ENCODE measurements around the gene ADI1. TPM values are rescaled to one million over a fixed set of nuclear protein-coding genes. Genes with fewer than 3 reads are reported as not detected.

Gene ADI1
- total and polyA plus RNA-seq, 2 of the 4 experiments (the other 2 are of a cell fraction): 43.2 to 46.0 TPM

DNA sequence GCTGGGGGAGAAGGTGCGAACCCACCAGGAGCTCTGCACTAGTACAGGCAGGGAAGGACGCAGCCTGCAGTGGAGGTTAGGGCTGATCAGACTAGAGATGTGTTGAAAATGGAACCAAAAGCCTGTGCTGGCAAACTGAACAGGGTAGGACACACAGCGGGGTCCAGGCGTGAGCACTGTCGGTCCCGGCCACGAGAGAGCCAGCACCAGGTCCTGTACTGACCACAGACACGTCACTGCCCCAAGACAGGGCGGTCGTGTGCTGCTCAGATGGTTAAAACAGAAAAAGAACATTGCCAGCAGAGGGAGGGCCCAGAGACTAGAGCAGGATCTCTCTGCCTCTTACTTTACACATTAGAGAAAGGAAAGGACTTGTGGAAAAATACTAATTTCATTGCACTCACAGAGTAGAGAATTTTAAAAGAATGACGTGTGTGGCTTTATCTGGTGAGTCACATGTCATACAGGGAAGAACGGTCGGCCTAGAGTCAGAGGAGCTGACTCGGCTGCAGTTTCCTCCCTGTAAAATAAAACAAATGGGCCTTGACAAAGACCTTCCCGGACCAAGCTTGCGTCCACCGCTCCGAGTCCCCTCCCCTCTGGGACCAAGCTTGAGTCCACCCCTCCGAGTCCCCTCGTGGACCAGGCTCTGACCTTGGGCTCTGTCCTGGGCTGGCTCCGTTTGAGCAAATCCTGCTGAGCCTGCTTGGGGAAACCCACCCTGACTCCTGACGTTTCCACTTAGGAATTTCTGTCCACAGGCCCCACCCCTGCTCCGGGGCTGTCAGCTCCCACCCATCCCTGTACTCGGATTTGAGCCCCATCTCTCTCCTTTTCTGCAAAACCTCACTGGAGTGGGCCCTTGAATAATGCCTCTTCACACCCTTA, 16.7 kb upstream of the ADI1 start:
- 20% methylated on average over 17 of the region's 24 CpGs; no CpG with 5 or more reads in 1 of the 2 experiments for WGBS, 2 experiments (ENCODE audit: extremely low coverage in 2 of 2, insufficient read length in 1 of 2)
- DNase-seq (peak; percentile 94), ATAC-seq (ENCODE audit: low read depth) (peak; percentile 89)
- Histone ChIP-seq H3K4ac (ENCODE audit: low read depth, low read length) (peak overlapping the region; percentile 99), H3K4me3 (ENCODE audit: insufficient read depth, low read depth, low read length) (peak overlapping the region; percentile 43), H2AK5ac (ENCODE audit: low read depth, low read length) (peak overlapping the region; percentile 98), H2BK20ac (ENCODE audit: low read depth, low read length) (peak overlapping the region; percentile 89), H3K9ac (ENCODE audit: low read depth, low read length) (peak overlapping the region; percentile 91), H4K20me1 (ENCODE audit: insufficient read depth, low read length) (no peaks in the 10 kb centered on the region), H3K9me3 (ENCODE audit: control insufficient read depth, insufficient read depth, low read length) (no peaks in the 10 kb centered on the region), H2AFZ (replicated peaks; ENCODE audit: low read length, poor library complexity) (peak overlapping the region; percentile 90), H3K27ac (ENCODE audit: insufficient read depth, low read length) (peak overlapping the region; percentile 99), H3K18ac (ENCODE audit: low read depth, low read length) (peak overlapping the region; percentile 98), H4K8ac (ENCODE audit: low read depth in 2 of 2, low read length in 2 of 2) (peak overlapping the region; percentile 72 to 96), H3K36me3 (ENCODE audit: control insufficient read depth, insufficient read depth, low read length) (peaks cover 6% of the 10 kb centered on the region), H3K4me2 (ENCODE audit: low read depth, low read length) (peak overlapping the region; percentile 89), H4K5ac (ENCODE audit: low read depth, low read length) (peak overlapping the region; percentile 98), H3K14ac (replicated peaks; ENCODE audit: low read depth, low read length) (peak overlapping the region; percentile 96), H3K4me1 (ENCODE audit: control insufficient read depth, insufficient read depth, low read length) (peaks cover 13% of the 10 kb centered on the region), H3K9me1 (ENCODE audit: insufficient read depth, low read length) (peaks cover 10% of the 10 kb centered on the region; the same call in 1 of the 2 replicates), H3K79me1 (ENCODE audit: low read depth in 1 of 2, low read length in 2 of 2) (peaks cover 0 to 9% of the 10 kb centered on the region in 2 experiments; a peak in 2 of 4 replicates), H3K27me3 (ENCODE audit: control insufficient read depth, insufficient read depth, low read length) (no peaks in the 10 kb centered on the region), H2BK15ac (ENCODE audit: low read depth, low read length) (peak overlapping the region; percentile 98; the same call in 2 of the 3 replicates), H2AK9ac (replicated peaks; ENCODE audit: low read depth, low read length, poor library complexity) (peak overlapping the region; percentile 96), H3K23ac (ENCODE audit: low read depth, low read length) (peak overlapping the region; percentile 99), H2BK120ac (ENCODE audit: low read depth, low read length) (peak overlapping the region; percentile 99), H4K91ac (ENCODE audit: insufficient read depth, low read depth, low read length) (peak overlapping the region; percentile 99), H3K56ac (ENCODE audit: extremely low read depth, insufficient read depth, low read length) (peak overlapping the region; percentile 91), H2BK5ac (ENCODE audit: low read depth, low read length, poor library complexity, severe bottlenecking) (peak overlapping the region; percentile 97)
- in situ Hi-C loops (cut with MboI; ENCODE audit: low sequenced_read_pairs) (no loop called here), intact Hi-C loops (cut with micrococcal nuclease) (loop anchor here (1.0 kb wide), 2 partner anchors 22 to 39 kb away; partner anchors contain the start of genes RNASEH1 and RPS7), dilution Hi-C loops (cut with HindIII; ENCODE audit: low sequenced_read_pairs, unreplicated experiment) (no loop called here)
- ChIA-PET CTCF (no interaction called here), POLR2A (ENCODE audit: unreplicated experiment) (interaction anchor here (0.6 kb wide), 2 partner anchors 16 to 156 kb away, joined by 3 read pairs; no protein-coding TSS in a partner anchor)
- TF ChIP-seq, protein P1, sequence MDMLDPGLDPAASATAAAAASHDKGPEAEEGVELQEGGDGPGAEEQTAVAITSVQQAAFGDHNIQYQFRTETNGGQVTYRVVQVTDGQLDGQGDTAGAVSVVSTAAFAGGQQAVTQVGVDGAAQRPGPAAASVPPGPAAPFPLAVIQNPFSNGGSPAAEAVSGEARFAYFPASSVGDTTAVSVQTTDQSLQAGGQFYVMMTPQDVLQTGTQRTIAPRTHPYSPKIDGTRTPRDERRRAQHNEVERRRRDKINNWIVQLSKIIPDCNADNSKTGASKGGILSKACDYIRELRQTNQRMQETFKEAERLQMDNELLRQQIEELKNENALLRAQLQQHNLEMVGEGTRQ (IDR thresholded peaks at IDR 0.05; ENCODE audit: low read depth, low read length): peak; percentile 65
- TF ChIP-seq, protein P2, sequence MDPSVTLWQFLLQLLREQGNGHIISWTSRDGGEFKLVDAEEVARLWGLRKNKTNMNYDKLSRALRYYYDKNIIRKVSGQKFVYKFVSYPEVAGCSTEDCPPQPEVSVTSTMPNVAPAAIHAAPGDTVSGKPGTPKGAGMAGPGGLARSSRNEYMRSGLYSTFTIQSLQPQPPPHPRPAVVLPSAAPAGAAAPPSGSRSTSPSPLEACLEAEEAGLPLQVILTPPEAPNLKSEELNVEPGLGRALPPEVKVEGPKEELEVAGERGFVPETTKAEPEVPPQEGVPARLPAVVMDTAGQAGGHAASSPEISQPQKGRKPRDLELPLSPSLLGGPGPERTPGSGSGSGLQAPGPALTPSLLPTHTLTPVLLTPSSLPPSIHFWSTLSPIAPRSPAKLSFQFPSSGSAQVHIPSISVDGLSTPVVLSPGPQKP (IDR thresholded peaks at IDR 0.05; ENCODE audit: borderline replicate concordance, low read depth, low read length): no peak
- peak; percentile 72; the same call in 1 of the 2 replicates for TF ChIP-seq FOS (IDR thresholded peaks at IDR 0.05; ENCODE audit: low read depth, low read length)
- TF ChIP-seq MXI1 (IDR thresholded peaks at IDR 0.05; ENCODE audit: borderline replicate concordance, low read depth, low read length): 0 out of 2 replicates have a peak, but pooled peaks have one; percentile 34
- TF ChIP-seq BHLHE40 (IDR thresholded peaks at IDR 0.05; ENCODE audit: low read depth, low read length): peak; percentile 70
- TF ChIP-seq, protein P3, sequence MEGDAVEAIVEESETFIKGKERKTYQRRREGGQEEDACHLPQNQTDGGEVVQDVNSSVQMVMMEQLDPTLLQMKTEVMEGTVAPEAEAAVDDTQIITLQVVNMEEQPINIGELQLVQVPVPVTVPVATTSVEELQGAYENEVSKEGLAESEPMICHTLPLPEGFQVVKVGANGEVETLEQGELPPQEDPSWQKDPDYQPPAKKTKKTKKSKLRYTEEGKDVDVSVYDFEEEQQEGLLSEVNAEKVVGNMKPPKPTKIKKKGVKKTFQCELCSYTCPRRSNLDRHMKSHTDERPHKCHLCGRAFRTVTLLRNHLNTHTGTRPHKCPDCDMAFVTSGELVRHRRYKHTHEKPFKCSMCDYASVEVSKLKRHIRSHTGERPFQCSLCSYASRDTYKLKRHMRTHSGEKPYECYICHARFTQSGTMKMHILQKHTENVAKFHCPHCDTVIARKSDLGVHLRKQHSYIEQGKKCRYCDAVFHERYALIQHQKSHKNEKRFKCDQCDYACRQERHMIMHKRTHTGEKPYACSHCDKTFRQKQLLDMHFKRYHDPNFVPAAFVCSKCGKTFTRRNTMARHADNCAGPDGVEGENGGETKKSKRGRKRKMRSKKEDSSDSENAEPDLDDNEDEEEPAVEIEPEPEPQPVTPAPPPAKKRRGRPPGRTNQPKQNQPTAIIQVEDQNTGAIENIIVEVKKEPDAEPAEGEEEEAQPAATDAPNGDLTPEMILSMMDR (conservative IDR thresholded peaks at IDR 0.05; ENCODE audit: low read depth, low read length): peak; percentile 40
- TF ChIP-seq RAD21 (IDR thresholded peaks at IDR 0.05; ENCODE audit: low read length): peak; percentile 41; the same call in 1 of the 2 replicates
- no peak for TF ChIP-seq MAFK (IDR thresholded peaks at IDR 0.05; ENCODE audit: low read depth, low read length)
- no peak for TF ChIP-seq RCOR1 (IDR thresholded peaks at IDR 0.05; ENCODE audit: insufficient replicate concordance, low read length)
- TF ChIP-seq POLR2A (IDR thresholded peaks at IDR 0.05; ENCODE audit: low read depth, low read length): peak; percentile 76
- TF ChIP-seq SMC3 (IDR thresholded peaks at IDR 0.05; ENCODE audit: low read depth, low read length): peak; percentile 37
- TSS peak; percentile 47 for BruUV-seq (replicated peaks)

Data from IMR-90 (cell line).